ENCODE measurements around the gene PINLYP. TPM values are rescaled to one million over a fixed set of nuclear protein-coding genes. Genes with fewer than 3 reads are reported as not detected.

PINLYP gene
- polyA plus RNA-seq, 1 of the 3 experiments (the other 2 are of a cell fraction) = 5.5 TPM

DNA sequence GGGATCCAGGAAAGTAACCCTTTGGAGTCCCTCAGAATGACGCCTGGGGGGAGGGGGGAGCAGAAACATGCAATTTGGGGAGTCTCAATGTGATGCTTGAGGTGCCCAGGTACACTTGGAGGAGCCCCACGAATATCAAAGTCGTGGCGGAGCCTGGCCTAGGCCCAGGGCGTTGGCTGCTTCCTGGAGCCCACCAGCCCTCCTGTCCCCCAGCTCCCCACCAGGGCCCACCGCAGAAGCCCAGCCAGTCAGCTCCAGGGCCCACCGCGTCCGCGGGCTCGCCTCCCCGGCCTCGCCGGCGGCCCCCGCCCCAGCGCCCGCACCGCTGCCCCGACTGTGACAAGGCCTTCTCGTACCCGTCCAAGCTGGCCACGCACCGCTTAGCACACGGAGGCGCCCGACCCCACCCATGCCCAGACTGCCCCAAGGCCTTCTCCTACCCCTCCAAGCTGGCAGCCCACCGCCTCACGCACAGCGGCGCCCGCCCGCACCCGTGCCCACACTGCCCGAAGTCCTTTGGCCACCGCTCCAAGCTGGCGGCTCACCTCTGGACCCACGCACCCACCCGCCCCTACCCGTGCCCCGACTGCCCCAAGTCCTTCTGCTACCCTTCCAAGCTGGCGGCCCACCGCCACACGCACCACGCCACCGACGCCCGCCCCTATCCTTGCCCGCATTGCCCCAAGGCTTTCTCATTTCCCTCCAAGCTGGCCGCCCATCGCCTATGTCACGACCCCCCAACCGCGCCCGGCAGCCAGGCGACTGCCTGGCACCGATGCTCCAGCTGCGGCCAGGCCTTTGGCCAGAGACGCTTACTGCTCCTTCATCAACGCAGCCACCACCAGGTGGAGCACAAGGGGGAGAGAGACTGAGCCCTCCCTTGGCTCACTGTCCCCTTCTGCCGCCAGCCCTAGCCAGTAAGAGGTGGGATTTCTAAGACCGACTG is 40.5 kb upstream of the PINLYP start:
- no peak overlapping the region for H2AFZ ChIP-seq (ENCODE audit: low read depth)
- peaks cover 23% of the 10 kb centered on the region for H3F3A ChIP-seq (replicated peaks; ENCODE audit: insufficient read depth)
- TF ChIP-seq MEF2A (IDR thresholded peaks at IDR 0.05; ENCODE audit: borderline replicate concordance, low read depth) (no peak), SMC3 (IDR thresholded peaks at IDR 0.05; ENCODE audit: low read depth, low read length) (peak; percentile 46; the same call in 1 of the 2 replicates), TAF1 (IDR thresholded peaks at IDR 0.05; ENCODE audit: borderline replicate concordance, low read depth, low read length) (no peak), SIN3A (IDR thresholded peaks at IDR 0.05; ENCODE audit: borderline replicate concordance, low read depth, low read length) (no peak), RAD21 (IDR thresholded peaks at IDR 0.05; ENCODE audit: low read length) (peak; percentile 43; the same call in 1 of the 2 replicates)
- TF ChIP-seq, protein P1, sequence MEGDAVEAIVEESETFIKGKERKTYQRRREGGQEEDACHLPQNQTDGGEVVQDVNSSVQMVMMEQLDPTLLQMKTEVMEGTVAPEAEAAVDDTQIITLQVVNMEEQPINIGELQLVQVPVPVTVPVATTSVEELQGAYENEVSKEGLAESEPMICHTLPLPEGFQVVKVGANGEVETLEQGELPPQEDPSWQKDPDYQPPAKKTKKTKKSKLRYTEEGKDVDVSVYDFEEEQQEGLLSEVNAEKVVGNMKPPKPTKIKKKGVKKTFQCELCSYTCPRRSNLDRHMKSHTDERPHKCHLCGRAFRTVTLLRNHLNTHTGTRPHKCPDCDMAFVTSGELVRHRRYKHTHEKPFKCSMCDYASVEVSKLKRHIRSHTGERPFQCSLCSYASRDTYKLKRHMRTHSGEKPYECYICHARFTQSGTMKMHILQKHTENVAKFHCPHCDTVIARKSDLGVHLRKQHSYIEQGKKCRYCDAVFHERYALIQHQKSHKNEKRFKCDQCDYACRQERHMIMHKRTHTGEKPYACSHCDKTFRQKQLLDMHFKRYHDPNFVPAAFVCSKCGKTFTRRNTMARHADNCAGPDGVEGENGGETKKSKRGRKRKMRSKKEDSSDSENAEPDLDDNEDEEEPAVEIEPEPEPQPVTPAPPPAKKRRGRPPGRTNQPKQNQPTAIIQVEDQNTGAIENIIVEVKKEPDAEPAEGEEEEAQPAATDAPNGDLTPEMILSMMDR (IDR thresholded peaks at IDR 0.05) = peak; percentile 45
- H3K36me3 ChIP-seq (replicated peaks in 1 of 2; ENCODE audit: control insufficient read depth in 1 of 2, insufficient read depth in 2 of 2, low read length in 1 of 2) = peaks cover 11 to 22% of the 10 kb centered on the region in 2 experiments
- no peak overlapping the region for H3K4me2 ChIP-seq
- ChIA-PET CTCF (interaction anchor here (0.7 to 24.7 kb wide), 14 partner anchors 10 to 117 kb away, joined by 3 to 632 read pairs (median 4); partner anchors contain the start of genes IRGQ, XRCC1 and ZNF576), POLR2A (no interaction called here)
- H3K27me3 ChIP-seq (ENCODE audit: insufficient read depth) = no peaks in the 10 kb centered on the region
- peak; percentile 60 for DNase-seq
- H3K9ac ChIP-seq = no peak overlapping the region
- no peaks in the 10 kb centered on the region for H3K9me3 ChIP-seq
- H3K4me1 ChIP-seq (ENCODE audit: control insufficient read depth in 1 of 2, insufficient read depth in 2 of 2, low read depth in 1 of 2, low read length in 1 of 2) = peaks cover 0 to 10% of the 10 kb centered on the region in 2 experiments; a peak in 1 of 4 replicates
- peak overlapping the region in 1 of 2 experiments; percentile 56; a peak in 1 of 4 replicates for H3K27ac ChIP-seq (ENCODE audit: low read depth in 2 of 2, low read length in 1 of 2)
- no peaks in the 10 kb centered on the region for H3K79me2 ChIP-seq (ENCODE audit: insufficient read depth)
- no peaks in the 10 kb centered on the region for H4K20me1 ChIP-seq (ENCODE audit: insufficient read depth)
- H3K9me2 ChIP-seq = no peaks in the 10 kb centered on the region
- no peak overlapping the region for H3K4me3 ChIP-seq (ENCODE audit: low read depth in 2 of 2, low read length in 1 of 2)
- WGBS (ENCODE audit: low lambda C conversion rate) = 95% methylated on average over 37 of the region's 62 CpGs

DNA sequence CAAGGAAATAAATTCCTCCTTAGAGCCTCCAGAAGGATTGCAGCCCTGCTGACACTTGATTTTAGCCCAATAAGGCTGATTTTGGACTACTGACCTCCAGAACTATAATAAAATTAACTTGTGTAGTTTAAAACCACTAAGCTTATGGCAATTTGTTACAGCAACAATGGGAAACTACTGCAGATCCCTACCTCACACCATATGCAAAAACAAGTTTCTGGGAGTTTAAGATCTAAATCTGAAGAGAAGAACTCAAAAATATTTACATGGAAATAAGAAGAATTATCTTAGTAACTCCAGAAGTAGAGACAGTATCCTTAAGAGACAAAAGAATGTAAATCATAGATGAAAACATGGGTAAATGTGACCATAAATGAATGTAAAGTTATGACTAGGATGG is 36.7 kb upstream of the PINLYP start:
- ChIA-PET CTCF (interaction anchor here (0.7 to 1.2 kb wide), 3 partner anchors 11 to 48 kb away, joined by 3 to 4 read pairs (median 3); no protein-coding TSS in a partner anchor), POLR2A (no interaction called here)
- Histone ChIP-seq H3K27ac (ENCODE audit: low read depth in 2 of 2, low read length in 1 of 2) (no peak overlapping the region), H3K4me3 (ENCODE audit: low read depth in 2 of 2, low read length in 1 of 2) (no peak overlapping the region), H3K9ac (no peak overlapping the region), H3F3A (replicated peaks; ENCODE audit: insufficient read depth) (peaks cover 12% of the 10 kb centered on the region), H3K4me1 (ENCODE audit: control insufficient read depth in 1 of 2, insufficient read depth in 2 of 2, low read depth in 1 of 2, low read length in 1 of 2) (peaks cover 0 to 5% of the 10 kb centered on the region in 2 experiments; a peak in 1 of 4 replicates), H3K4me2 (no peak overlapping the region), H3K27me3 (ENCODE audit: insufficient read depth) (no peaks in the 10 kb centered on the region), H3K9me3 (no peaks in the 10 kb centered on the region), H3K9me2 (no peaks in the 10 kb centered on the region), H3K79me2 (ENCODE audit: insufficient read depth) (no peaks in the 10 kb centered on the region), H3K36me3 (replicated peaks in 1 of 2; ENCODE audit: control insufficient read depth in 1 of 2, insufficient read depth in 2 of 2, low read length in 1 of 2) (peaks cover 27 to 28% of the 10 kb centered on the region in 2 experiments), H2AFZ (ENCODE audit: low read depth) (no peak overlapping the region), H4K20me1 (ENCODE audit: insufficient read depth) (no peaks in the 10 kb centered on the region)
- no peak for DNase-seq
- TF ChIP-seq EP300 (IDR thresholded peaks at IDR 0.05; ENCODE audit: borderline replicate concordance in 1 of 2, low read depth in 1 of 2, low read length in 1 of 2) (no peak), SIN3A (IDR thresholded peaks at IDR 0.05; ENCODE audit: borderline replicate concordance, low read depth, low read length) (no peak), SMC3 (IDR thresholded peaks at IDR 0.05; ENCODE audit: low read depth, low read length) (no peak)
- TF ChIP-seq, protein P2, sequence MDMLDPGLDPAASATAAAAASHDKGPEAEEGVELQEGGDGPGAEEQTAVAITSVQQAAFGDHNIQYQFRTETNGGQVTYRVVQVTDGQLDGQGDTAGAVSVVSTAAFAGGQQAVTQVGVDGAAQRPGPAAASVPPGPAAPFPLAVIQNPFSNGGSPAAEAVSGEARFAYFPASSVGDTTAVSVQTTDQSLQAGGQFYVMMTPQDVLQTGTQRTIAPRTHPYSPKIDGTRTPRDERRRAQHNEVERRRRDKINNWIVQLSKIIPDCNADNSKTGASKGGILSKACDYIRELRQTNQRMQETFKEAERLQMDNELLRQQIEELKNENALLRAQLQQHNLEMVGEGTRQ (IDR thresholded peaks at IDR 0.05; ENCODE audit: borderline replicate concordance, low read depth, low read length) = no peak
